ENCODE results near the gene RNF168.
"Not testable (repeated sequence)": the region's sequence is repeated elsewhere in the genome, so short reads cannot be mapped to it uniquely, and the experiment has no call there.

The RNF168 gene

DNA sequence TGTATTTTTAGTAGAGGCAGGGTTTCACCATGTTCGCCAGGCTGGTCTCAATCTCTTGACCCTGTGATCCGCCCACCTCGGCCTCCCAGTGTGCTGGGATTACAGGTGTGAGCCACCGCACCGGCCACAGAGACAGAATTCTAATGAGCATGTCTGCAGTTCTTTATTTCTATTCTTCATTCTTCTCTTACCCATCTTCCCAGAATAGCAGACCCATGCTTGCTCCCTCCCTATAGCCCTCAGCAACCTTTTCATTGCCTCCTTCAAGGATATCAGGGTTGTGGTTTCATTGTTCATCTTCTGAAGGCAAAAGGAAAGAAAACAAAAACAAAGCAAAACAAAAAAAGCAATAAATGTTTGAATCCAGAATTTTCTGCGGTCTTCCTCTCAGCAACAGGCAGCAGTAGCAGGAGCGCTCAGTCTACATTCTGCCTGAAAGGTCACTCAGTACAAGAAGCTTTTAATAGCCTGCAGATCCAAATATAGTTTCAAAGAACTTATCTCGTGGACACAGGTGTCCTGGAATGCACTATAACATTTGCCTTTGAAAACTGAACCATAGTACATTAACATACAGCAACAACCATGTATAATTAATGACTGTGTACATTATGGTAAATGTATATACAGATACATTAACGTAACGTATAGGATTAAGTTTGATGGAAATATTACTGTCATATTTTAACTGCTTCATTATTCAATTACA lies 11.5 kb upstream of the RNF168 start, which contains the start of gene SMCO1:
SMCO1 (minus strand) TSS at position 434 of the 709 bp plus-strand sequence; CDS start at position 297, 137 bp downstream.
- H3K4me3 ChIP-seq (ENCODE audit: low read depth, low read length): no peak within 1 kb of the TSS
- TF ChIP-seq, protein P1, sequence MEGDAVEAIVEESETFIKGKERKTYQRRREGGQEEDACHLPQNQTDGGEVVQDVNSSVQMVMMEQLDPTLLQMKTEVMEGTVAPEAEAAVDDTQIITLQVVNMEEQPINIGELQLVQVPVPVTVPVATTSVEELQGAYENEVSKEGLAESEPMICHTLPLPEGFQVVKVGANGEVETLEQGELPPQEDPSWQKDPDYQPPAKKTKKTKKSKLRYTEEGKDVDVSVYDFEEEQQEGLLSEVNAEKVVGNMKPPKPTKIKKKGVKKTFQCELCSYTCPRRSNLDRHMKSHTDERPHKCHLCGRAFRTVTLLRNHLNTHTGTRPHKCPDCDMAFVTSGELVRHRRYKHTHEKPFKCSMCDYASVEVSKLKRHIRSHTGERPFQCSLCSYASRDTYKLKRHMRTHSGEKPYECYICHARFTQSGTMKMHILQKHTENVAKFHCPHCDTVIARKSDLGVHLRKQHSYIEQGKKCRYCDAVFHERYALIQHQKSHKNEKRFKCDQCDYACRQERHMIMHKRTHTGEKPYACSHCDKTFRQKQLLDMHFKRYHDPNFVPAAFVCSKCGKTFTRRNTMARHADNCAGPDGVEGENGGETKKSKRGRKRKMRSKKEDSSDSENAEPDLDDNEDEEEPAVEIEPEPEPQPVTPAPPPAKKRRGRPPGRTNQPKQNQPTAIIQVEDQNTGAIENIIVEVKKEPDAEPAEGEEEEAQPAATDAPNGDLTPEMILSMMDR (conservative IDR thresholded peaks at IDR 0.05; ENCODE audit: low read depth, low read length): no peak
- no peak for DNase-seq (ENCODE audit: low read depth)

DNA sequence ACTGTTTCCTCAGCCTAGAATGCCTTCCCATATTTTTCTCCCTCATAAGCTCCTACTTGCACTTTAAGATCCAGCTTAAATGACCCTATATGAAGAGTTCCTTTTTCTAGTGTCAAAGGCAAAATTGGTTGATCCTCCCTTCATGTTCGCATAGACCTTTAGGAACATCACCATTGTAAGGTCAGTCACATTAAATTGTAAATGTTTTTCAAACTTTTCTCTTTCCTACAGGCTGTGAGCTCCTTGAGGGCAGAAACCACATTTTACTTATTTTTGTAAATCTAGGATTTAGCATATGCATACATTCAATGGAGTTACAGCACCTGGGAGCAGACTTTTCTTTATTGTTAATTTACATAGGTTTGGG lies 10.8 kb upstream of the RNF168 start:
- no peak overlapping the region for H3K4me3 ChIP-seq (ENCODE audit: low read depth, low read length)
- no peak for DNase-seq (ENCODE audit: low read depth)
- TF ChIP-seq, protein P1 (conservative IDR thresholded peaks at IDR 0.05; ENCODE audit: low read depth, low read length): no peak

- DNase-seq (ENCODE audit: low read depth): peak; percentile 46
- no peak overlapping the region for H3K4me3 ChIP-seq (ENCODE audit: low read depth, low read length)
- TF ChIP-seq, protein P1 (conservative IDR thresholded peaks at IDR 0.05; ENCODE audit: low read depth, low read length): no peak
These were observed 10.3 kb upstream of the RNF168 start for GRCh38 chr3:196513697-196514349.

- not testable (repeated sequence) for H3K4me3 ChIP-seq (ENCODE audit: low read depth, low read length); DNase-seq (ENCODE audit: low read depth)
These were observed 8.3 kb upstream of the RNF168 start for GRCh38 chr3:196511646-196512425.

DNA sequence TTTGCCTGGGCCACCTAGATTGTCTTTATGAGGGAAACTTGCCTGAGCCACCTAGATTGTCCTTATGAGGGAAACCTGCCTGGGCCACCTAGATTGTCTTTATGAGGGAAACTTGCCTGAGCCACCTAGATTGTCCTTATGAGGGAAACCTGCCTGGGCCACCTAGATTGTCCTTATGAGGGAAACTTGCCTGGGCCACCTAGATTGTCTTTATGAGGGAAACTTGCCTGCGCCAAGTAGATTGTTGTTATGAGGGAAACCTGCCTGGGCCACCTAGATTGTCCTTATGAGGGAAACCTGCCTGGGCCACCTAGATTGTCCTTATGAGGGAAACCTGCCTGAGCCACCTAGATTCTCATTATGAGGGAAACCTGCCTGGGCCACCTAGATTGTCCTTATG lies 7.5 kb upstream of the RNF168 start:
- not testable (repeated sequence) for DNase-seq (ENCODE audit: low read depth); H3K4me3 ChIP-seq (ENCODE audit: low read depth, low read length)

- H3K4me3 ChIP-seq (ENCODE audit: low read depth, low read length): no peak overlapping the region
- TF ChIP-seq, protein P1 (conservative IDR thresholded peaks at IDR 0.05; ENCODE audit: low read depth, low read length): no peak
- no peak for DNase-seq (ENCODE audit: low read depth)
These were observed 3.1 kb upstream of the RNF168 start for GRCh38 chr3:196506687-196507086.

GRCh38 chr3:196504556-196504955 lies 988 bp upstream of the RNF168 start:
- TF ChIP-seq, protein P1 (conservative IDR thresholded peaks at IDR 0.05; ENCODE audit: low read depth, low read length): no peak
- H3K4me3 ChIP-seq (ENCODE audit: low read depth, low read length): no peak overlapping the region
- DNase-seq (ENCODE audit: low read depth): no peak

- H3K4me3 ChIP-seq (ENCODE audit: low read depth, low read length): peak overlapping the region; percentile 66
- not testable (repeated sequence) for DNase-seq (ENCODE audit: low read depth)
These were observed 470 bp upstream of the RNF168 start for GRCh38 chr3:196504077-196504398.

Data from choroid plexus epithelial cell (primary cell).